ENCODE data around the gene KCNJ3.

DNA sequence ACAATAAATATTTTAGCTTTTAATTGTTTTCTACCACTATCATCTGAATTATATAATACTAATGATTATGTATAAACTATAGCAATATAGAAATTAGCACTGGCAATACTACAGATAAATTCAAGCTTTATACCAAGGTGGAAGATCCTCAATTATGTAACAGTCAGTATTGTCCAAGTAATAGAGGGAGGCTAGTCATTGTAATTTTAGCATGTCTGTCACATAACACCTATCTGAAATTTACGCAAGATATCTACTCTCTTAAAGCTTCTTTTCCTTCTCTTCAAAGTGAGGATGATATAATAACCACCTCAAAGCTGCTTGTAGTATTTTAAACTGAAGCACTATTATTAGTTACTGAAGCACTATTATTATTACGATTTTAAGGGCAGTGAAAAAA is 12.2 kb downstream of the KCNJ3 start:
- TF ChIP-seq, protein P1, sequence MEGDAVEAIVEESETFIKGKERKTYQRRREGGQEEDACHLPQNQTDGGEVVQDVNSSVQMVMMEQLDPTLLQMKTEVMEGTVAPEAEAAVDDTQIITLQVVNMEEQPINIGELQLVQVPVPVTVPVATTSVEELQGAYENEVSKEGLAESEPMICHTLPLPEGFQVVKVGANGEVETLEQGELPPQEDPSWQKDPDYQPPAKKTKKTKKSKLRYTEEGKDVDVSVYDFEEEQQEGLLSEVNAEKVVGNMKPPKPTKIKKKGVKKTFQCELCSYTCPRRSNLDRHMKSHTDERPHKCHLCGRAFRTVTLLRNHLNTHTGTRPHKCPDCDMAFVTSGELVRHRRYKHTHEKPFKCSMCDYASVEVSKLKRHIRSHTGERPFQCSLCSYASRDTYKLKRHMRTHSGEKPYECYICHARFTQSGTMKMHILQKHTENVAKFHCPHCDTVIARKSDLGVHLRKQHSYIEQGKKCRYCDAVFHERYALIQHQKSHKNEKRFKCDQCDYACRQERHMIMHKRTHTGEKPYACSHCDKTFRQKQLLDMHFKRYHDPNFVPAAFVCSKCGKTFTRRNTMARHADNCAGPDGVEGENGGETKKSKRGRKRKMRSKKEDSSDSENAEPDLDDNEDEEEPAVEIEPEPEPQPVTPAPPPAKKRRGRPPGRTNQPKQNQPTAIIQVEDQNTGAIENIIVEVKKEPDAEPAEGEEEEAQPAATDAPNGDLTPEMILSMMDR (IDR thresholded peaks at IDR 0.05): no peak
- TF ChIP-seq POLR2A (IDR thresholded peaks at IDR 0.05) (no peak), EP300 (IDR thresholded peaks at IDR 0.05) (no peak)

Data from tibial nerve (tissue), 4 donors.